A549 (cell line): Measurements from ENCODE around the gene GGN. TPM values are rescaled to one million over a fixed set of nuclear protein-coding genes. Genes with fewer than 3 reads are reported as not detected.

Source experiments
- ATAC-seq, 2 experiments: fragments of 200-7000 bp in 1 of 2; fragments of >200 bp in 1 of 2; cut with Nextera tagmentation in 1 of 2; cut with Tn5 transposase in 1 of 2; 3 replicates each; pipeline versions ENCODE4 v1.8.0 to v1.9.1; 2018 to 2020; ENCODE audit warnings: mild to moderate bottlenecking in 1 of 2, moderate library complexity in 1 of 2
- CTCF ChIA-PET: fragments of 300-600 bp; sonication (Branson Sonifier 250); formaldehyde crosslinking; extraction: SDS; loops from one replicate; lab custom pipeline; 2021; ENCODE audit warnings: antibody characterized with exemption, inconsistent platforms; lab: Yijun Ruan, JAX
- POLR2A ChIA-PET: fragments of 350-600 bp; formaldehyde crosslinking; extraction: SDS; loops from one replicate; lab custom pipeline; 2021; ENCODE audit warnings: antibody characterized with exemption, inconsistent platforms; lab: Yijun Ruan, JAX
- DNase-seq, 2 experiments: peaks; one replicate each; pipeline versions ENCODE4 v3.0.0 to v3.0.0-alpha.2; 2011 to 2016; ENCODE audit warnings: low read depth in 1 of 2, low spot score in 1 of 2
- FAIRE-seq: peaks from 2 replicates; lab custom pipeline; 2011; peaks lifted over from hg19 to GRCh38; lab: Jason Lieb, UNC
- H3K27ac ChIP-seq, 2 experiments: fragments of >200 bp; sonication (Bioruptor Twin); formaldehyde crosslinking; 3 replicates each; pipeline ENCODE4 v1.5.1; 2016 to 2017
- H3K4me1 ChIP-seq: fragments of >200 bp; sonication (Bioruptor Twin); formaldehyde crosslinking; 3 replicates; pipeline ENCODE4 v1.6.1; 2016
- H3K4me2 ChIP-seq: fragments of >200 bp; sonication (Bioruptor Twin); formaldehyde crosslinking; 3 replicates; pipeline ENCODE4 v1.6.1; 2016
- H3K4me3 ChIP-seq: fragments of >200 bp; sonication (Bioruptor Twin); formaldehyde crosslinking; 3 replicates; pipeline ENCODE4 v1.5.1; 2016
- H3K9me3 ChIP-seq: fragments of >200 bp; sonication (Bioruptor Twin); formaldehyde crosslinking; 3 replicates; pipeline ENCODE4 v1.6.1; 2016
- BHLHE40 ChIP-seq: IDR thresholded peaks from 2 replicates; pipeline ENCODE4 v1.6.1; 2012; ENCODE audit warnings: low read depth, low read length, inconsistent platforms
- CHD2 ChIP-seq: fragments of 150-350 bp; IDR thresholded peaks from 2 replicates; pipeline ENCODE4 v1.6.1; 2014; ENCODE audit warnings: low read length; ENCODE audit not compliant: partially characterized antibody
- EHMT2 ChIP-seq: fragments of 200-600 bp; sonication (generic); IDR thresholded peaks from 2 replicates; pipeline ENCODE4 v1.6.1; 2016; ENCODE audit warnings: antibody characterized with exemption, low read depth, mild to moderate bottlenecking, moderate library complexity
- ESRRA ChIP-seq: fragments of 150-350 bp; IDR thresholded peaks from 2 replicates; pipeline ENCODE4 v1.6.1; 2014; ENCODE audit warnings: mild to moderate bottlenecking, low read length, borderline replicate concordance
- FOSB ChIP-seq: fragments of 250-450 bp; sonication (Bioruptor Pico); IDR thresholded peaks from 2 replicates; pipeline ENCODE4 v1.5.0; 2020; ENCODE audit warnings: mild to moderate bottlenecking, moderate library complexity
- GATA3 ChIP-seq: IDR thresholded peaks from 2 replicates; pipeline ENCODE4 v1.6.1; 2012; ENCODE audit warnings: borderline replicate concordance
- HDAC2 ChIP-seq: fragments of 200-600 bp; sonication (generic); IDR thresholded peaks from 2 replicates; pipeline ENCODE4 v1.6.1; 2016
- HOXA7 ChIP-seq: fragments of 250-450 bp; sonication (Bioruptor Pico); IDR thresholded peaks from 2 replicates; pipeline ENCODE4 v1.5.0; 2020; ENCODE audit warnings: mild to moderate bottlenecking, moderate library complexity
- HOXB13 ChIP-seq: fragments of 250-450 bp; sonication (Bioruptor Pico); IDR thresholded peaks from 2 replicates; pipeline ENCODE4 v1.5.0; 2020; ENCODE audit warnings: low read depth, mild to moderate bottlenecking, moderate library complexity
- JUNB ChIP-seq: fragments of >200 bp; sonication (Bioruptor Twin); formaldehyde crosslinking; IDR thresholded peaks from 2 replicates; pipeline ENCODE4 v1.6.1; 2016
- KDM1A ChIP-seq: fragments of 200-600 bp; sonication (generic); IDR thresholded peaks from 2 replicates; pipeline ENCODE4 v1.6.1; 2016; ENCODE audit warnings: low read depth, mild to moderate bottlenecking
- KDM5A ChIP-seq: fragments of 200-600 bp; sonication (generic); IDR thresholded peaks from 2 replicates; pipeline ENCODE4 v1.6.1; 2016; ENCODE audit warnings: antibody characterized with exemption, mild to moderate bottlenecking
- MAFK ChIP-seq: fragments of 450-650 bp; IDR thresholded peaks from 2 replicates; pipeline ENCODE4 v1.6.1; 2014; ENCODE audit not compliant: partially characterized antibody
- NR3C1 ChIP-seq: fragments of >200 bp; sonication (Bioruptor Twin); formaldehyde crosslinking; IDR thresholded peaks from 3 replicates; pipeline ENCODE4 v1.6.1; 2017
- PHF8 ChIP-seq: fragments of 200-600 bp; sonication (generic); IDR thresholded peaks from 2 replicates; pipeline ENCODE4 v1.6.1; 2016; ENCODE audit warnings: low read depth, mild to moderate bottlenecking, antibody characterized with exemption, moderate library complexity, borderline replicate concordance
- POLR2A ChIP-seq: IDR thresholded peaks from 2 replicates; pipeline ENCODE4 v1.6.1; 2012; ENCODE audit warnings: mild to moderate bottlenecking, low read length
- RCOR1 ChIP-seq: fragments of 150-350 bp; IDR thresholded peaks from 2 replicates; pipeline ENCODE4 v1.6.1; 2014; ENCODE audit warnings: antibody characterized with exemption, low read length, low read depth
- RNF2 ChIP-seq: fragments of 200-600 bp; sonication (generic); IDR thresholded peaks from 2 replicates; pipeline ENCODE4 v1.6.1; 2016; ENCODE audit warnings: low read depth, mild to moderate bottlenecking, antibody characterized with exemption, moderate library complexity, borderline replicate concordance
- TFCP2L1 ChIP-seq: fragments of 250-450 bp; sonication (Bioruptor Pico); IDR thresholded peaks from 2 replicates; pipeline ENCODE4 v1.5.0; 2021; ENCODE audit warnings: mild to moderate bottlenecking
- TP53 ChIP-seq: fragments of 250-450 bp; sonication (Bioruptor Pico); IDR thresholded peaks from 2 replicates; pipeline ENCODE4 v1.5.0; 2021; ENCODE audit warnings: mild to moderate bottlenecking, moderate library complexity
- ZC3H11A ChIP-seq: fragments of 450-650 bp; IDR thresholded peaks from 2 replicates; pipeline ENCODE4 v1.6.1; 2014; ENCODE audit warnings: antibody characterized with exemption, mild to moderate bottlenecking
- ZFP36 ChIP-seq: fragments of 450-650 bp; IDR thresholded peaks from 2 replicates; pipeline ENCODE4 v1.6.1; 2014; ENCODE audit warnings: borderline replicate concordance; ENCODE audit not compliant: partially characterized antibody
- WGBS: methylation state at CpG from one replicate; pipeline ENCODE4 v1.1.6; 2017; ENCODE audit errors: missing lambda C conversion rate; 5-methylcytosine and 5-hydroxymethylcytosine counted together
- polyA plus RNA-seq, 4 experiments: library from polyadenylated mRNA; depleted of rRNA in 3 of 4; stranded (reverse); fragments of >200 nt; fragmentation: RNase III in 1 of 4; extraction: RNeasy Plus Mini Kit Qiagen cat#74134 plus additional on column Dnase treatment in 1 of 4; gene quantifications; 2 replicates in 3 of 4; 3 replicates in 1 of 4; pipeline ENCODE4 v1.2.3, GENCODE V29; 2011 to 2017
- TF ChIP-seq, protein P1 (sequence below): fragments of 250-450 bp; sonication (Bioruptor Pico); IDR thresholded peaks from 2 replicates; pipeline ENCODE4 v1.5.0; 2020; ENCODE audit warnings: low read depth, mild to moderate bottlenecking, moderate library complexity
- TF ChIP-seq, protein P2 (sequence below): IDR thresholded peaks from 2 replicates; pipeline ENCODE4 v1.6.1; 2012; ENCODE audit warnings: low read depth, borderline replicate concordance
- TF ChIP-seq, protein P3 (sequence below): fragments of >200 bp; sonication (Bioruptor Twin); formaldehyde crosslinking; IDR thresholded peaks from 2 replicates; pipeline ENCODE4 v1.6.1; 2016
- TF ChIP-seq, protein P4 (sequence below): fragments of 150-350 bp; IDR thresholded peaks from 2 replicates; pipeline ENCODE4 v1.6.1; 2014; ENCODE audit warnings: low read depth, mild to moderate bottlenecking, low read length

Gene GGN
- polyA plus RNA-seq, 2 of the 4 experiments (the other 2 are of a cell fraction) = 0.46 TPM; not detected in 1

DNA sequence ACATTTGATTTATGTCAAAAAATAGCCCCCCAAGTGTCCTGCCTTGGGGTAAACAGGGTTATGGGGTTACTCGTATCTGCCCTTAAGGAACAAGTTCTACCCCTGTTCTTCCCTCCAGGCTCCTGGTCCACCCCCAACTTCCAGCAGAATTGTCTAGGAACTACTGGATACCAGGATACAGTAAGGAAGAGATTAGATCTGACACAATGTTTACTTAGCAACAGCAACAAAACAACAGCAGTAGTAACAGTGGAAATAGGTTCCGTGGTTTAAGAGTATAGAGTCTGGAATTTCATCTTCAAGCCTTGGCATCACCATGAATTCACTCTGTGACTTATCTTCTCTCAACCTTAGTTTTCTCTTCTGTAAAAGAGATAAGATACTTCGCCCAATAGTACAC is 13.3 kb upstream of the GGN start:
- peak; percentile 35; the same call in 1 of the 2 replicates for TF ChIP-seq GATA3
- TF ChIP-seq FOSB (CRISPR knock-in tag) = no peak
- ATAC-seq = no peak
- H3K27ac ChIP-seq = no peak overlapping the region
- peak; percentile 28 for FAIRE-seq
- POLR2A ChIA-PET = interaction anchor here (0.6 to 1.0 kb wide), 2 partner anchors 12 to 361 kb away, joined by 3 read pairs; partner anchors contain the start of gene SPRED3
- H3K9me3 ChIP-seq = no peaks in the 10 kb centered on the region
- DNase-seq = peak in 1 of 2 experiments; percentile 69
- H3K4me3 ChIP-seq = no peak overlapping the region
- WGBS = 60% methylated on average over 3 of the region's 3 CpGs
- no peak overlapping the region for H3K4me2 ChIP-seq
- H3K4me1 ChIP-seq = peaks cover 10% of the 10 kb centered on the region
- CTCF ChIA-PET = interaction anchor here (1.3 to 14.1 kb wide), 11 partner anchors 12 to 530 kb away, joined by 3 to 254 read pairs (median 65); partner anchors contain the start of genes GGN, MRPS12, PSMD8 and RASGRP4

DNA sequence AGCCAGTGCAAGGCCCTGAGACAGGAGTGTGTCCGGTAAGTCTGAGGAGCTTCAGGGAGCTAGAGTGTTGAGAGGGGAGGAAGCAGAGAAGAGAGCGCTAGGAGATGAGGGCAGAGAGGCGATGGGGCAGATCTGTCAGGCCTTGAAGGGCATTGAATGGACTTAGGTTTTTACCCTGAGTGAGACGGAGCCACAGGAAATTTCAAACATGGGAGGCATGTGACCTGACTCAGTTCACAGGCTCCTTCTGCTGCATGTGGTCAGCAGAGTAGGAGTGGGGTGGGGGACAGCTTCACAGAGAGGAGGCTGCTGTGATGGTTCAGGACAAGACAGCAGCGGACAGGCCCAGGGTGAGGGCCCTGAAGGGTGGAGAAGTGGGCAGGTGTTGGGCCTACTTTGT is 12.5 kb upstream of the GGN start:
- Histone ChIP-seq H3K4me1 (peaks cover 10% of the 10 kb centered on the region), H3K27ac (no peak overlapping the region), H3K9me3 (no peaks in the 10 kb centered on the region), H3K4me3 (no peak overlapping the region), H3K4me2 (no peak overlapping the region)
- POLR2A ChIA-PET = interaction anchor here (0.6 to 1.5 kb wide), 5 partner anchors 10 to 361 kb away, joined by 3 to 8 read pairs (median 3); partner anchors contain the start of genes EIF3K, GGN, PSMD8 and SPRED3
- DNase-seq = no peak
- no peak for FAIRE-seq
- CTCF ChIA-PET = interaction anchor here (0.7 to 14.1 kb wide), 18 partner anchors 8 to 600 kb away, joined by 3 to 254 read pairs (median 4); partner anchors contain the start of genes CATSPERG, GGN, MRPS12 and SARS2
- no peak for ATAC-seq
- 85% methylated on average over 5 of the region's 5 CpGs for WGBS
- TF ChIP-seq EHMT2 (no peak), FOSB (CRISPR knock-in tag) (no peak), POLR2A (0 out of 2 replicates have a peak, but pooled peaks have one; percentile 7)

DNA sequence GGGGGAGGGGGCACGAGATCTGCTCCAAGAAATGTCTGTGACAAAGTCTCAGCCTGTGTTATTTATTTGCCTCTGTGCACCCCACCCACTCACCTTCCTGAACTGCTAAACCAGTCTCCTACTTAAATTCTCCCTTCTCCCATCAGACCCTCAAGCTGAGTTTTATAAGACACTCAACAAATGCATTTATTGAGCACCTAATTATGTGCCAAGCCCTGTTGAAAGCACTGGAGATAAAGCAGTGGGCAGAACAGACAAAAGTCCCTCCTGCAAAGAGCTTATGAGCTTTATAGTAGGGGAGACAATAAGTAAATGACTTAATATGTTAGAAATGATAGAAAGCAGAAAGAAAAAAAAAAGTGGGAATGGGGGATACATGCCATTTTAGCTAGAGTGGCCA is 11.7 kb upstream of the GGN start:
- H3K4me1 ChIP-seq = peaks cover 10% of the 10 kb centered on the region
- TF ChIP-seq RCOR1 (no peak), RNF2 (no peak), TFCP2L1 (CRISPR knock-in tag) (no peak), JUNB (no peak), TP53 (CRISPR knock-in tag) (no peak), NR3C1 (no peak), EHMT2 (no peak), FOSB (CRISPR knock-in tag) (no peak), HOXB13 (CRISPR knock-in tag) (no peak), KDM1A (no peak), MAFK (no peak), HDAC2 (no peak), ZC3H11A (no peak), HOXA7 (no peak)
- TF ChIP-seq, protein P1, sequence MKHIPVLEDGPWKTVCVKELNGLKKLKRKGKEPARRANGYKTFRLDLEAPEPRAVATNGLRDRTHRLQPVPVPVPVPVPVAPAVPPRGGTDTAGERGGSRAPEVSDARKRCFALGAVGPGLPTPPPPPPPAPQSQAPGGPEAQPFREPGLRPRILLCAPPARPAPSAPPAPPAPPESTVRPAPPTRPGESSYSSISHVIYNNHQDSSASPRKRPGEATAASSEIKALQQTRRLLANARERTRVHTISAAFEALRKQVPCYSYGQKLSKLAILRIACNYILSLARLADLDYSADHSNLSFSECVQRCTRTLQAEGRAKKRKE (CRISPR knock-in tag) = no peak
- TF ChIP-seq, protein P2, sequence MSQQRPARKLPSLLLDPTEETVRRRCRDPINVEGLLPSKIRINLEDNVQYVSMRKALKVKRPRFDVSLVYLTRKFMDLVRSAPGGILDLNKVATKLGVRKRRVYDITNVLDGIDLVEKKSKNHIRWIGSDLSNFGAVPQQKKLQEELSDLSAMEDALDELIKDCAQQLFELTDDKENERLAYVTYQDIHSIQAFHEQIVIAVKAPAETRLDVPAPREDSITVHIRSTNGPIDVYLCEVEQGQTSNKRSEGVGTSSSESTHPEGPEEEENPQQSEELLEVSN = no peak
- TF ChIP-seq, all 56 proteins: peak for 0
- CTCF ChIA-PET = interaction anchor here (0.7 to 14.1 kb wide), 17 partner anchors 9 to 600 kb away, joined by 3 to 254 read pairs (median 4); partner anchors contain the start of genes CATSPERG, GGN, MRPS12 and SARS2
- peak; percentile 43 for FAIRE-seq
- no peak overlapping the region for H3K4me2 ChIP-seq
- no peak overlapping the region for H3K27ac ChIP-seq
- POLR2A ChIA-PET = interaction anchor here (1.1 to 1.5 kb wide), 4 partner anchors 10 to 219 kb away, joined by 3 to 8 read pairs (median 4); partner anchors contain the start of genes EIF3K, GGN, PSMD8 and SPRED3
- H3K4me3 ChIP-seq = no peak overlapping the region
- ATAC-seq = no peak
- WGBS = 74% methylated on average over 1 of the region's 1 CpG
- no peak for DNase-seq
- H3K9me3 ChIP-seq = no peaks in the 10 kb centered on the region

DNA sequence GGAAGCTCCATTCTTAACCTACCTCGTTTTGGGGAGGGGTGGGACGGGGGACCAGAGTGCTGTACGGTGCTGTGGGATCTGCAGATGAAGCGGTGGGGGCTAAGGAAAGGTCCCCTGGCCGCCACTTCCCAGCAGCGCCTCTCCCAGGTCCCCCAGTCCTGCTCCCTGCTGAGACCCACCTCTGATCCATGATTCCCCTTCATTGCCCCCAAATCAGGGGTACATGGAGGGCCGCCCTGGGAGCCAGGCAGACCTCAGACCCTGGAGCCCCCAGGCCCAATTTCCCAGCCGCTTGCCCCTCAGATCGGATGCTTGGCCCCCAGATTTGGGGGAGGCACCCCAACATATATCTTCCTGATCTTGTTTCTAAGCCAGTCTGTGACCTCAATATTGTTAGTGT is 11.2 kb upstream of the GGN start:
- no peak overlapping the region for H3K4me3 ChIP-seq
- no peaks in the 10 kb centered on the region for H3K9me3 ChIP-seq
- H3K27ac ChIP-seq = no peak overlapping the region
- TF ChIP-seq KDM5A (no peak), NR3C1 (no peak), ESRRA (no peak), CHD2 (no peak), RCOR1 (no peak), PHF8 (no peak), ZFP36 (no peak), HOXA7 (no peak), POLR2A (no peak), FOSB (CRISPR knock-in tag) (no peak), HOXB13 (CRISPR knock-in tag) (no peak), BHLHE40 (no peak), RNF2 (no peak)
- TF ChIP-seq, protein P3, sequence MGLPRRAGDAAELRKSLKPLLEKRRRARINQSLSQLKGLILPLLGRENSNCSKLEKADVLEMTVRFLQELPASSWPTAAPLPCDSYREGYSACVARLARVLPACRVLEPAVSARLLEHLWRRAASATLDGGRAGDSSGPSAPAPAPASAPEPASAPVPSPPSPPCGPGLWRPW = no peak
- TF ChIP-seq, protein P4, sequence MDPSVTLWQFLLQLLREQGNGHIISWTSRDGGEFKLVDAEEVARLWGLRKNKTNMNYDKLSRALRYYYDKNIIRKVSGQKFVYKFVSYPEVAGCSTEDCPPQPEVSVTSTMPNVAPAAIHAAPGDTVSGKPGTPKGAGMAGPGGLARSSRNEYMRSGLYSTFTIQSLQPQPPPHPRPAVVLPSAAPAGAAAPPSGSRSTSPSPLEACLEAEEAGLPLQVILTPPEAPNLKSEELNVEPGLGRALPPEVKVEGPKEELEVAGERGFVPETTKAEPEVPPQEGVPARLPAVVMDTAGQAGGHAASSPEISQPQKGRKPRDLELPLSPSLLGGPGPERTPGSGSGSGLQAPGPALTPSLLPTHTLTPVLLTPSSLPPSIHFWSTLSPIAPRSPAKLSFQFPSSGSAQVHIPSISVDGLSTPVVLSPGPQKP = no peak
- 47% methylated on average over 9 of the region's 9 CpGs for WGBS
- no peak for FAIRE-seq
- POLR2A ChIA-PET = interaction anchor here (0.6 to 1.5 kb wide), 4 partner anchors 9 to 391 kb away, joined by 3 to 8 read pairs (median 6); partner anchors contain the start of genes GGN, PSMD8 and SPRED3
- no peak for DNase-seq
- CTCF ChIA-PET = interaction anchor here (1.0 to 14.1 kb wide), 8 partner anchors 9 to 532 kb away, joined by 4 to 254 read pairs (median 7); partner anchors contain the start of genes CATSPERG, GGN, MRPS12 and SARS2
- no peak for ATAC-seq
- H3K4me1 ChIP-seq = peaks cover 9% of the 10 kb centered on the region
- no peak overlapping the region for H3K4me2 ChIP-seq
